MM.1S (cell line): ENCODE data around the gene LRRC4C.

Experiments used
- DNase-seq: peaks from one replicate; pipeline ENCODE4 v3.0.0-alpha.2; 2015
- H2AFZ ChIP-seq: fragments of 300-600 bp; sonication (generic); 2 replicates; pipeline ENCODE4 v1.6.0; 2016; ENCODE audit warnings: antibody characterized with exemption, low read length
- H3F3A ChIP-seq: fragments of 300-600 bp; sonication (generic); 2 replicates; pipeline ENCODE4 v1.6.1; 2016; ENCODE audit warnings: mild to moderate bottlenecking, antibody characterized with exemption, low read length, moderate library complexity, mixed read lengths; ENCODE audit not compliant: insufficient read depth
- H3K27ac ChIP-seq: fragments of 300-600 bp; sonication (generic); 2 replicates; pipeline ENCODE4 v1.5.1; 2016; ENCODE audit warnings: mild to moderate bottlenecking, low read length
- H3K27me3 ChIP-seq: fragments of 300-600 bp; sonication (generic); replicated peaks from 2 replicates; pipeline ENCODE4 v1.6.0; 2016; ENCODE audit warnings: low read length; ENCODE audit not compliant: insufficient read depth
- H3K36me3 ChIP-seq: fragments of 300-600 bp; sonication (generic); replicated peaks from 2 replicates; pipeline ENCODE4 v1.6.1; 2016; ENCODE audit warnings: mild to moderate bottlenecking, low read length, mixed read lengths; ENCODE audit not compliant: insufficient read depth
- H3K4me1 ChIP-seq: fragments of 300-600 bp; sonication (generic); 2 replicates; pipeline ENCODE4 v1.6.1; 2016; ENCODE audit warnings: low read length, mixed read lengths
- H3K4me2 ChIP-seq: fragments of 300-600 bp; sonication (generic); 2 replicates; pipeline ENCODE4 v1.6.0; 2016; ENCODE audit warnings: low read depth, low read length
- H3K4me3 ChIP-seq: fragments of 300-600 bp; sonication (generic); 2 replicates; pipeline ENCODE4 v1.5.1; 2016; ENCODE audit warnings: low read length, mixed read lengths
- H3K79me2 ChIP-seq: fragments of 300-600 bp; sonication (generic); 2 replicates; pipeline ENCODE4 v1.6.1; 2016; ENCODE audit warnings: mixed run types, low read length, mixed read lengths
- H3K9ac ChIP-seq: fragments of 300-600 bp; sonication (generic); 2 replicates; pipeline ENCODE4 v1.6.1; 2016; ENCODE audit warnings: low read length, mixed read lengths
- H3K9me2 ChIP-seq: fragments of 300-600 bp; sonication (generic); replicated peaks from 2 replicates; pipeline ENCODE4 v1.6.1; 2016; ENCODE audit warnings: mild to moderate bottlenecking, low read length, mixed read lengths; ENCODE audit not compliant: insufficient read depth
- H3K9me3 ChIP-seq: fragments of 300-600 bp; sonication (generic); replicated peaks from 2 replicates; pipeline ENCODE4 v1.6.1; 2016; ENCODE audit warnings: mild to moderate bottlenecking, low read length, mixed read lengths; ENCODE audit not compliant: insufficient read depth
- H4K20me1 ChIP-seq: fragments of 300-600 bp; sonication (generic); 2 replicates; pipeline ENCODE4 v1.6.1; 2016; ENCODE audit warnings: mild to moderate bottlenecking, low read length, moderate library complexity, mixed read lengths; ENCODE audit not compliant: insufficient read depth
- CTCF ChIP-seq: fragments of 300-600 bp; sonication (generic); IDR thresholded peaks from 2 replicates; pipeline ENCODE4 v1.5.1; 2016; ENCODE audit warnings: antibody characterized with exemption, low read length, mixed read lengths
- EZH2 ChIP-seq: fragments of 300-600 bp; sonication (generic); optimal IDR thresholded peaks from 2 replicates; pipeline ENCODE3; 2017; ENCODE audit warnings: low read depth, mild to moderate bottlenecking, antibody characterized with exemption, low read length, mixed read lengths
- EZH2phosphoT487 ChIP-seq: fragments of 300-600 bp; sonication (generic); IDR thresholded peaks from 2 replicates; pipeline ENCODE4 v1.6.1; 2018; ENCODE audit warnings: antibody characterized with exemption, low read length

LRRC4C gene

GRCh38 chr11:40140560-40140959, 1318.9 kb downstream of the LRRC4C start:
- Histone ChIP-seq H3F3A (no peaks in the 10 kb centered on the region), H3K27me3 (no peaks in the 10 kb centered on the region), H3K27ac (no peak overlapping the region), H3K9me3 (no peaks in the 10 kb centered on the region), H3K4me1 (no peaks in the 10 kb centered on the region), H3K9ac (no peak overlapping the region), H2AFZ (no peak overlapping the region), H3K4me2 (no peak overlapping the region), H4K20me1 (no peaks in the 10 kb centered on the region), H3K9me2 (no peaks in the 10 kb centered on the region), H3K36me3 (no peaks in the 10 kb centered on the region), H3K79me2 (no peaks in the 10 kb centered on the region), H3K4me3 (no peak overlapping the region)
- TF ChIP-seq EZH2 = no peak
- TF ChIP-seq CTCF = no peak
- no peak for TF ChIP-seq EZH2phosphoT487
- no peak for DNase-seq

GRCh38 chr11:40139536-40139935, 1319.9 kb downstream of the LRRC4C start:
- no peak overlapping the region for H2AFZ ChIP-seq
- H3K9me3 ChIP-seq = no peaks in the 10 kb centered on the region
- no peak for DNase-seq
- no peaks in the 10 kb centered on the region for H3K36me3 ChIP-seq
- no peaks in the 10 kb centered on the region for H3F3A ChIP-seq
- H3K4me2 ChIP-seq = no peak overlapping the region
- H3K9ac ChIP-seq = no peak overlapping the region
- TF ChIP-seq EZH2 = no peak
- TF ChIP-seq CTCF = no peak
- no peak for TF ChIP-seq EZH2phosphoT487
- no peaks in the 10 kb centered on the region for H3K27me3 ChIP-seq
- H3K4me3 ChIP-seq = no peak overlapping the region
- no peak overlapping the region for H3K27ac ChIP-seq
- H3K79me2 ChIP-seq = no peaks in the 10 kb centered on the region
- no peaks in the 10 kb centered on the region for H3K9me2 ChIP-seq
- H3K4me1 ChIP-seq = no peaks in the 10 kb centered on the region
- H4K20me1 ChIP-seq = no peaks in the 10 kb centered on the region

GRCh38 chr11:40139066-40139465, 1320.4 kb downstream of the LRRC4C start:
- TF ChIP-seq EZH2 (no peak), EZH2phosphoT487 (no peak), CTCF (no peak)
- Histone ChIP-seq H3K9me3 (no peaks in the 10 kb centered on the region), H3K9ac (no peak overlapping the region), H4K20me1 (no peaks in the 10 kb centered on the region), H3K27me3 (no peaks in the 10 kb centered on the region), H3F3A (no peaks in the 10 kb centered on the region), H3K4me1 (no peaks in the 10 kb centered on the region), H3K4me2 (no peak overlapping the region), H3K4me3 (no peak overlapping the region), H3K79me2 (no peaks in the 10 kb centered on the region), H2AFZ (no peak overlapping the region), H3K9me2 (no peaks in the 10 kb centered on the region), H3K27ac (no peak overlapping the region), H3K36me3 (no peaks in the 10 kb centered on the region)
- no peak for DNase-seq
